ENCODE measurements around the gene NOP9.

NOP9 gene

GRCh38 chr14:24299255-24300191, at the start of gene NOP9, which contains the start of gene DHRS1:
Gene NOP9 (plus strand): TSS chr14:24299850. CDS start chr14:24299955, 105 bp downstream.
Gene DHRS1 (minus strand): TSS chr14:24299780. CDS start chr14:24299106, 674 bp downstream.
- DNase-seq: peak; percentile 66 to 88

GRCh38 chr14:24250354-24250753, 49.3 kb upstream of the NOP9 start:
- no peak for DNase-seq

- no peak for DNase-seq
Observed at GRCh38 chr14:24251880-24252288, 47.8 kb upstream of the NOP9 start.

- no peak for DNase-seq
Observed at GRCh38 chr14:24252289-24253124, 47.1 kb upstream of the NOP9 start.

GRCh38 chr14:24253936-24254335, 45.7 kb upstream of the NOP9 start:
- no peak for DNase-seq

GRCh38 chr14:24254630-24255392, 44.8 kb upstream of the NOP9 start:
- no peak for DNase-seq

- DNase-seq: no peak
Observed at GRCh38 chr14:24255438-24255837, 44.2 kb upstream of the NOP9 start.

GRCh38 chr14:24255931-24256711, 43.5 kb upstream of the NOP9 start:
- no peak for DNase-seq

GRCh38 chr14:24256960-24257359, 42.7 kb upstream of the NOP9 start:
- DNase-seq: no peak

- DNase-seq: no peak
Observed at GRCh38 chr14:24258119-24258518, 41.5 kb upstream of the NOP9 start.

- no peak for DNase-seq
Observed at GRCh38 chr14:24258548-24259265, 40.9 kb upstream of the NOP9 start.

- DNase-seq: no peak
Observed at GRCh38 chr14:24259282-24260025, 40.2 kb upstream of the NOP9 start.

GRCh38 chr14:24260026-24260779, 39.4 kb upstream of the NOP9 start:
- no peak for DNase-seq

GRCh38 chr14:24260780-24261157, 38.9 kb upstream of the NOP9 start:
- no peak for DNase-seq

- no peak for DNase-seq
Observed at GRCh38 chr14:24261256-24261968, 38.2 kb upstream of the NOP9 start.

- no peak for DNase-seq
Observed at GRCh38 chr14:24261969-24262327, 37.7 kb upstream of the NOP9 start.

GRCh38 chr14:24262821-24263733, 36.6 kb upstream of the NOP9 start, which contains the start of gene TGM1:
Gene TGM1 (minus strand): TSS chr14:24263177. CDS start chr14:24262352, 825 bp downstream.
- no peak for DNase-seq

GRCh38 chr14:24263848-24264247, 35.8 kb upstream of the NOP9 start:
- no peak for DNase-seq
